ENCODE measurements around the gene DLG5.

DLG5 gene

DNA sequence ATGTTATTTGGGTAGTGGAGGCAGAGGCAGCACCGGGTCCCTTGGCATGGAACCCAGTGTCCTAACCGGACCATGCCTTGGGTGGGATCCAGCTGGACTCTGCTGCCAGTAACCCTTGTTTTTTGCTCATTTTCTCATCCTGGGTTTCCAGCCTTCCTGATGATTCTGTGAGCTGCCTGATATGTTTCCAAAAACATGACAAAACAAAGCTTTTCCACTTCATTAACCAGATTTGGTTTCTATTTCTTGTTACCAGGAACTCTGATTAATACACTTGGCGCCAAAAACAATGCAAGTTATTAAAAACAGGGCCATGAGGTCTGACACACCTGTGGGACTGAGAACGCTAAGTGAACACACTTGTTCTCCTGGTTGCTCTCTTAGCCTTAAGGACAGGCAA is 32.8 kb upstream of the DLG5 start:
- Histone ChIP-seq H3K4me3 (ENCODE audit: low read depth, low read length) (no peak overlapping the region), H3K36me3 (no peaks in the 10 kb centered on the region), H3K9me3 (no peaks in the 10 kb centered on the region), H3K27me3 (no peaks in the 10 kb centered on the region), H3K4me1 (no peaks in the 10 kb centered on the region)
- TF ChIP-seq, protein P1, sequence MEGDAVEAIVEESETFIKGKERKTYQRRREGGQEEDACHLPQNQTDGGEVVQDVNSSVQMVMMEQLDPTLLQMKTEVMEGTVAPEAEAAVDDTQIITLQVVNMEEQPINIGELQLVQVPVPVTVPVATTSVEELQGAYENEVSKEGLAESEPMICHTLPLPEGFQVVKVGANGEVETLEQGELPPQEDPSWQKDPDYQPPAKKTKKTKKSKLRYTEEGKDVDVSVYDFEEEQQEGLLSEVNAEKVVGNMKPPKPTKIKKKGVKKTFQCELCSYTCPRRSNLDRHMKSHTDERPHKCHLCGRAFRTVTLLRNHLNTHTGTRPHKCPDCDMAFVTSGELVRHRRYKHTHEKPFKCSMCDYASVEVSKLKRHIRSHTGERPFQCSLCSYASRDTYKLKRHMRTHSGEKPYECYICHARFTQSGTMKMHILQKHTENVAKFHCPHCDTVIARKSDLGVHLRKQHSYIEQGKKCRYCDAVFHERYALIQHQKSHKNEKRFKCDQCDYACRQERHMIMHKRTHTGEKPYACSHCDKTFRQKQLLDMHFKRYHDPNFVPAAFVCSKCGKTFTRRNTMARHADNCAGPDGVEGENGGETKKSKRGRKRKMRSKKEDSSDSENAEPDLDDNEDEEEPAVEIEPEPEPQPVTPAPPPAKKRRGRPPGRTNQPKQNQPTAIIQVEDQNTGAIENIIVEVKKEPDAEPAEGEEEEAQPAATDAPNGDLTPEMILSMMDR (IDR thresholded peaks at IDR 0.05; ENCODE audit: low read depth, low read length), result no peak
- DNase-seq, result no peak

DNA sequence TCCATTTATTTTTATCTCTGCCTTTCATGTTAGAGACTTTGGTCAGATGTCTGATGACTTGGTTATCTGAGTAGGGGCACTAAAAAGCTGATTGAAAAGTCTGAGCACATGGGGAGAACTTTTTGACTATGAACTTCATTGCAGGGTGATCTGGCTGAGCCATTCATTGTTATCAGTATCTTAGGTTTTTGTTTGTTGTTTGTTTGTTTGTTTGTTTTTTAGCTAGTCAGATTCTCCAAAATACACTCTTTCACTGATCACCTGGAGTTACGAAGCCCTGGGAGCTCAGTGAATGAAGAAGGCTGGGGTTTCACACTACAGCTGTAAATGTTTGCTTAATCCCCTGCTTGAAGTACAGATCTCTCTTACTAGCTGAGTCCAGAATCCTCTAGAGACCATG is 28.6 kb upstream of the DLG5 start:
- no peak for DNase-seq
- Histone ChIP-seq H3K27me3 (no peaks in the 10 kb centered on the region), H3K4me1 (no peaks in the 10 kb centered on the region), H3K9me3 (no peaks in the 10 kb centered on the region; the same call in 1 of the 2 replicates), H3K36me3 (no peaks in the 10 kb centered on the region), H3K4me3 (ENCODE audit: low read depth, low read length) (no peak overlapping the region)
- TF ChIP-seq, protein P1 (IDR thresholded peaks at IDR 0.05; ENCODE audit: low read depth, low read length), result no peak

DNA sequence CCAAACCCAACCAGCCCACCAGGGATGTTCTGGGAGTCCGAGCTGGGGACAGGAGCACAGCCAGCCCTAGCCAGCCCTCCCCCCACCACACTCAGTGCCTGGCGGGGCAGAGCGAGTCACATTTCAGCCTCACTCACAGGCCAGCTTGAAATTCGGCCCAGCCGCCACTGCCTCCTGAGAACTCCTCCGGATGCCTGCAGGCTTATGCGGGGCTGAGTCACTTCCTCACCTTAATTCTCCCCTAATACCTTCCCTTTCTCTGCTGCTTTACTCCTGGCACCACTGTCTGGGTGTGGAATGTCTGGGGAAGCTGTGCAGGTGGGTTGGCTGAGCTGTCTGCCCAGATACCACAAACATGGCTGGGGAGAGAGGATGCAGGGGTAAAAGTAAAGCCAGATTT is 22.6 kb upstream of the DLG5 start:
- peak; percentile 17 for DNase-seq
- H3K4me3 ChIP-seq (ENCODE audit: low read depth, low read length), result no peak overlapping the region
- H3K27me3 ChIP-seq, result no peaks in the 10 kb centered on the region
- H3K9me3 ChIP-seq, result no peaks in the 10 kb centered on the region; the same call in 1 of the 2 replicates
- H3K4me1 ChIP-seq, result no peaks in the 10 kb centered on the region
- H3K36me3 ChIP-seq, result no peaks in the 10 kb centered on the region
- TF ChIP-seq, protein P1 (IDR thresholded peaks at IDR 0.05; ENCODE audit: low read depth, low read length), result no peak

DNA sequence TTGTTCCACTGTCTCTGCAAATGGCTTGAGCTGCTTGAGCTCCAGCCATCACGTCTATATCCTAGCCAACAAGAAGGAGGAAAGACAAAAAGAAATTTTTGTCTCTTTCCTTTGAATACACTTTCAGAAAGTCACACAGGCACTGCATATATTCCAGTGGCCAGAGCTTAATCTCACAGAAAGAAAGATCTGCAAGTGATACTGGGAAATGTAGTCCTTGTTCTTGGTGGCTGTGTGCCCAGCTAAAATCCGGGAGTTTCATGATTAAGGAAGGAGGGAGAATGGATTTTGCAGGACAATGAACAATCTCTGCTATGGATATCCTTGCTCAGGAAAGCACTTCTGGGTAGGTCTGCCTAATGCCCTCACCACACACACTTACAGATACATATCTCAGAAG is 19.5 kb upstream of the DLG5 start:
- no peak for DNase-seq
- no peaks in the 10 kb centered on the region; the same call in 1 of the 2 replicates for H3K9me3 ChIP-seq
- H3K36me3 ChIP-seq, result no peaks in the 10 kb centered on the region
- no peaks in the 10 kb centered on the region for H3K27me3 ChIP-seq
- TF ChIP-seq, protein P1 (IDR thresholded peaks at IDR 0.05; ENCODE audit: low read depth, low read length), result no peak
- no peaks in the 10 kb centered on the region; the same call in 1 of the 2 replicates for H3K4me1 ChIP-seq
- no peak overlapping the region for H3K4me3 ChIP-seq (ENCODE audit: low read depth, low read length)

DNA sequence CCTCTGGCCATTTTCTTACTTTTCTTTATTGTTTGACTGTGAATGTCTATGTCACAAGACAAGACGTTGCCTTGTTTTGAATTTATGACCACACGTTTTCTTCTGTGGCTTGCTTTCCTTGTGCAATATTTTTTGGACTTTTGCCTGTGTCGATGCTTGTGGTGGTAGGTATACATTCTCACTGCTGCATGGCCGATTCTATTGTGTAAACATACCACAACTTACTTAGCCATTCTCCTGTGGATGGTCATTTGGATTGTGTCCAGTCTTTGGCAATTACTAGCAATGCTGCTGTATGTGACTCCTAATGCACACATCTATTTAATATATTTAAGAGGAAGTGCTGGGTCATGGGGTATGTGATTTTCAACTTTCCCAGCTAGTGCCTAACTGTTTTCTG is 18.0 kb upstream of the DLG5 start:
- no peak overlapping the region for H3K4me3 ChIP-seq (ENCODE audit: low read depth, low read length)
- H3K27me3 ChIP-seq, result no peaks in the 10 kb centered on the region
- DNase-seq, result no peak
- TF ChIP-seq, protein P1 (IDR thresholded peaks at IDR 0.05; ENCODE audit: low read depth, low read length), result no peak
- no peaks in the 10 kb centered on the region for H3K9me3 ChIP-seq
- H3K4me1 ChIP-seq, result no peaks in the 10 kb centered on the region; the same call in 1 of the 2 replicates
- no peaks in the 10 kb centered on the region for H3K36me3 ChIP-seq

DNA sequence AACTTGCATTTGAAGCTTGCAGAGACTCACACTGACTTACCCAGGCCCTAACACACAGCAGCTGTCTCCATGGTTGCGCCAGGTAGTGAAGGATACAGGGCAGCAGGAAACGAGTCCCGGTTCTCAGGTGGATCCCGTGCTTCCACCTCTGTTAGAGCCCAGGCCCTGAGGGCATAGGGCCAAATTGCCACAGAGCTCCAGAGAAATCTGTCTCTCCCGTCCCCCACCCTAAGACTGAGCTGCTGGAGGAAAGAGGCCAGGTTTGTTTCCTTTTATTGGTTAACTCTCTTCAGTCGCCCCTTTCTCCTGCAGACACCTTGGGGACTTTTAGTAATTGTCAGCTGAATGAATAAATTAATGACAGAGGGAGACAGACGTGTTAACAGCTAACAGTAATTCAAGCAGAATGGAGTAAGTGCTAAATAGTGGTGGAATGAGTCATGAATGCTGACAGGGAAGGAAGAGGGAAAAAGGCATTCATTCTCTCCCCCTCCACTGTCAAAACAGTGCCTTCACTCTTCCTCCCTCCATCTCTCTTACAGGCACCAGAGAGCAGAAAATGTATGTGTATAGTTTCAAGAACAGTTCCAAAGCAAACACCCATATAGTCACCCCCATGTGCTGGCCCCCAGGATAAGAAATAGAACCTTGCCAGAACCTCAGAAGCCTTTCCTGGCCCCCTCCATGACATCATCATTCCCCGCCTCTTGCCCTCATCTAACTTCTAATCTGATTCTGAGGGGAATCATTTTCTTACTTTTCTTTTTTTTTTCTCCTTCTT is 16.8 kb upstream of the DLG5 start:
- TF ChIP-seq, protein P1 (IDR thresholded peaks at IDR 0.05; ENCODE audit: low read depth, low read length), result no peak
- no peak for DNase-seq
- H3K36me3 ChIP-seq, result no peaks in the 10 kb centered on the region

More for the DNA sequence above, 16.8 kb upstream of the DLG5 start:
- Histone ChIP-seq H3K4me1 (no peaks in the 10 kb centered on the region; the same call in 1 of the 2 replicates), H3K4me3 (ENCODE audit: low read depth, low read length) (no peak overlapping the region), H3K27me3 (no peaks in the 10 kb centered on the region), H3K9me3 (no peaks in the 10 kb centered on the region)
